ENCODE results near the gene MTMR1.

The MTMR1 gene

DNA sequence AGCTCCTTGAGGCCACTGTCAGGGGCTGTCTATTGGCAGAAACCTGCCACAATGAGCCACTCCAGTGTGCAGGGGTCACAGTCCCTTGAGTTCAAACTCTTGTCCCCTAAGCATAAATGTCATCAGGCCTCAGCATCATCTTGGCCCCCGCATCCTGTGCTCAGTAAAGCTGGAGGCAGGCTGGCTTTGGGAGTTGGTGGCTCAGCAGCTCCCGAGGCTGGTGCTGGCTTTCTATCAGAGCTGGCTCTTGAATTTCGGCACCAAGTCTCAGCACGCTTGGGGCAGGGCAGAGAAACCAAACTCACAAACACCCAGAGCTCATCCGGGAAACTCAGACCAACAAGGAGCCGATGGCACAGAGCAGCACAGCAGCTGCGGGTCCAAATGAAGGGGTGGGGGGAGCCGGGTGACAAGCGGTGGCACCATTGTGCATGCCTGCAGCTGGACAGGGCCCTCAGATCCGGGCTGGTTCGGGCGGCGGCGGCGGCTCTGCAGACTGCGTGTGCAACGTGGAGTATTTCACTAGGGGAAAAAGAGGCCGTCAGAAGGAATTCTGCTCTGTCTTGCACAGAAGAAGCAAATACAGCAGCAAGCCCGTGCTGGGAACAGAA lies 75.5 kb downstream of the MTMR1 start:
- Mint-ChIP-seq H3K4me1 (ENCODE audit: low read depth in 2 of 2) (peaks cover 3 to 4% of the 10 kb centered on the region in 2 donors), H3K36me3 (ENCODE audit: insufficient read depth) (peaks cover 12% of the 10 kb centered on the region), H3K4me3 (no peak overlapping the region), H3K27ac (no peak overlapping the region), H3K9me3 (no peaks in the 10 kb centered on the region), H3K27me3 (no peaks in the 10 kb centered on the region)
- no peak for DNase-seq
- no peak for ATAC-seq (replicated peaks)

DNA sequence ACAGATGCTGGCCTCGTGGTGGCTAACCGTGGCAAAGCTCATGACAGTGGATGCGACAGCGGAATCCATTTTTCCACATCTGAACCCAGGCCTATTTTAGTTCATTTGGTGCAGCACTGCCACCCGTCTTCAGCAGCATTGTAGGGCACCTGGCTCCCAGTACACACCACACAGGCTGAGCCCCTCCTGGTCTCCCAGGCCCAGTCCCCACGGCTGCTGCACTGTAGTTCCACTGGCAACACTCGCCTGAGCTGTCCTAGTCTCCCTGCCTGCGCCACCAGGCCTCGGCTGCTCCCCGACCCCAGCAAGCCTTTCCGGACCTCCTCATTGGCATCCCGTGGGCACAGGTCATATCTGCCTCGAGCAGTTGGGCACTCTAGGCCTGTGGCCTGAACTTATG lies 76.2 kb downstream of the MTMR1 start:
- H3K9me3 Mint-ChIP-seq = no peaks in the 10 kb centered on the region
- H3K27me3 Mint-ChIP-seq = no peaks in the 10 kb centered on the region
- peaks cover 3 to 4% of the 10 kb centered on the region in 2 donors for H3K4me1 Mint-ChIP-seq (ENCODE audit: low read depth in 2 of 2)
- H3K36me3 Mint-ChIP-seq (ENCODE audit: insufficient read depth) = peaks cover 12% of the 10 kb centered on the region
- no peak overlapping the region for H3K4me3 Mint-ChIP-seq
- DNase-seq (no peak), ATAC-seq (replicated peaks) (no peak)
- H3K27ac Mint-ChIP-seq = no peak overlapping the region

DNA sequence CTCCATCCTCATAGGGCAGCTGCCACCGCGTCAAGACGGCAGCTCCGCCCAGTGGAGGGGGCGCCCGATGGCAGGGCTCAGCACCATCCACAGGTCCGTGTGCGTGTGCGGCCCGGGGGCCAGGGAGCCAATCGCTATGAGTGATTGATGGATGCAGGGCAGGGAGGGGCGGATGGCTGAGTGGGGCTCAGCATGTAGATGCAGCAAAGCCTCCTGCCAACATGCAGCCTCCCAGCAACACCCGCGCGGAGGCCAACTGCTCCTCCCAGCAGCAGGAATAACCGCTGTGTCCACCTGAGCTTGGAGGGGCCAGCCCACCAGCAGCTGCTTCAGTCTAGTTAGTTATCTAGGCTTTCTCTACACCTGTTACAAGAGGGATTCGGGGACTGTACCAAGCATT lies 77.4 kb downstream of the MTMR1 start:
- Mint-ChIP-seq H3K27ac (no peak overlapping the region), H3K27me3 (no peaks in the 10 kb centered on the region), H3K4me3 (no peak overlapping the region), H3K9me3 (no peaks in the 10 kb centered on the region), H3K4me1 (ENCODE audit: low read depth in 2 of 2) (peaks cover 3 to 4% of the 10 kb centered on the region in 2 donors), H3K36me3 (ENCODE audit: insufficient read depth) (peaks cover 6% of the 10 kb centered on the region)
- DNase-seq (no peak), ATAC-seq (replicated peaks) (no peak)

DNA sequence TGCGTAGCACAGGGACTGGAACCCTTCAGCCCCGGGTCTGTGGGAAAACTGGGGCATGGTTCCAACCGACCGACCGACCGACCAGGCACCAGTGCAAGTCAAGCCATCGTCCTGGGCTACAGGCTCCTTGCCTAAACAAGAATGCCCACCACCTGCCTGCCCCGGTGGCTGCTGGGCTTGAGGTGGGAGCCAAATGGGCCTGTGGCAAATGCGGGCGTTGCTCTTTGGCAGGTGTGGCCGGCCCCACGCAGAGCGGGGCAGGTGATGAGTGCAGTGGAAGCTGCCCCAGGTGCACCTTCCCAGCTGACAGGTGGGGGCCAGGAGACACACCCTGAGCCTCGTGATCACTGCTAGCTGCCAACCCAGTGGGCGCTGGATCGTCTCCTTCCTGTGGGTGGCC lies 77.9 kb downstream of the MTMR1 start:
- H3K4me1 Mint-ChIP-seq (ENCODE audit: low read depth in 2 of 2) = peaks cover 3 to 4% of the 10 kb centered on the region in 2 donors
- H3K9me3 Mint-ChIP-seq = no peaks in the 10 kb centered on the region
- DNase-seq (no peak), ATAC-seq (replicated peaks) (no peak)
- H3K36me3 Mint-ChIP-seq (ENCODE audit: insufficient read depth) = peaks cover 5% of the 10 kb centered on the region
- no peaks in the 10 kb centered on the region for H3K27me3 Mint-ChIP-seq
- H3K27ac Mint-ChIP-seq = peak overlapping the region in 1 of 2 donors; percentile 67
- no peak overlapping the region for H3K4me3 Mint-ChIP-seq

DNA sequence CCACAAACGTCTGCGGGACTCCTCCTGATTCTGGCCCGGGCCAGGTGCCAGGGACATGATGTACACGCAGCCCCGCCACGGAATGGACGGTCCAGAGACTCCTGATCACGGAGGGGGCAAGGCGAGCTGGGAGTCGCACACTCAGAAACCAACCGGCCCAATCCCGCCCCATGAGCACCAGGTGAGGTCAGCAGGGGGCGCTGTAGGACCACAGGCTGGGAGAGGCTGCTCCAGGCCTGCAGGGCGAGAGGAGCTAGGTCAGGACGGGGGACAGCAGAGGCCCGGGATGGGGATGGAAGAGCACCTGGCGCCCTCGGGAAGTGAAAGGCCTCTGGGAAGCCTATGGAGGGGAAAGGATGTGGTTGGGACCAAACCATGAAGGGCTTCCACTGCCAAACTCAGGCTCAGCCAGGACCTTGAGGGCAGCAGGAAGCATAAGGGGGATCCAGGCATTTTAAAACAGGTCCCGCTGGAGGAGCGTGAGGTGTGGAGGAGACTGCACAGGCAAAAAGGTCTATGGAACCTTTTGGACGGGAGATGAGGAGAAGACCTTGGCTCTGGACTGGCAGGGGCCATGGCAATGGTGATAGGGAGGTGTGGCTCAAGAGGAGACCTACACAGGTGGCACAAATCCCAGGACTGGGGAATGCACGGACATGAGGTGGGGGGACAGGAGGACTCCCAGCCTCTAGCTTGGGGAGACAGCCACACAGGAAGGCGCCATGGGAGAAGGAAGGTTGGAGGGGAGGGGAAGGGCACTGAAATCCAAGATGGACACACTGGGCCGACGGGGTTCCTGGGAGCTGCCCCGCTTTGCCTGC lies 79.2 kb downstream of the MTMR1 start:
- DNase-seq (peak; percentile 63 to 69 (median 64)), ATAC-seq (replicated peaks) (peak; percentile 71)
- H3K9me3 Mint-ChIP-seq = no peaks in the 10 kb centered on the region
- no peak overlapping the region for H3K4me3 Mint-ChIP-seq
- H3K27ac Mint-ChIP-seq = peak overlapping the region in 1 of 2 donors; percentile 58
- no peaks in the 10 kb centered on the region for H3K27me3 Mint-ChIP-seq
- peaks cover 5% of the 10 kb centered on the region for H3K36me3 Mint-ChIP-seq (ENCODE audit: insufficient read depth)
- H3K4me1 Mint-ChIP-seq (ENCODE audit: low read depth in 2 of 2) = peaks cover 3 to 4% of the 10 kb centered on the region in 2 donors

DNA sequence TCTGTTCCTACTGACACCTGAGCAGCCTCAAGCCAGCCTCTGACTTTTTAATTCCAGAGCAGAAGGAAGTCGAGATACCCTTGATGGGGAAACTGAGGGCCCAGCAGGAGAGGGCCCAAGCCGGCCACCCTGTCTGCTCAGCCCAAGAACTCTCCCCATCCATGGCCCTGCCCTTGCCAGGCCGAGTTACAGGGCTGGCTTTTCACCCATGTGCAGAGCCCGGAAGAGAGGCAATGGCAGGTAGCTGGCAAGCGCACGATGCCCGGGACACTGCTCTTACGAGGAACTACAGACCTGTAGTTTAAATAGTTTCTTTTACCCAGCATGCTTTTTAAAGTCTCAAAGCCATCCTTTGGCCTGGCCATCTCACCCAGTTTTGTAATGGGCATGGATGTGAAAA lies 79.9 kb downstream of the MTMR1 start:
- Mint-ChIP-seq H3K9me3 (no peaks in the 10 kb centered on the region), H3K27me3 (no peaks in the 10 kb centered on the region), H3K27ac (no peak overlapping the region), H3K36me3 (ENCODE audit: insufficient read depth) (peaks cover 5% of the 10 kb centered on the region), H3K4me3 (no peak overlapping the region), H3K4me1 (ENCODE audit: low read depth in 2 of 2) (peaks cover 3 to 4% of the 10 kb centered on the region in 2 donors)
- ATAC-seq (replicated peaks) (no peak), DNase-seq (no peak)

DNA sequence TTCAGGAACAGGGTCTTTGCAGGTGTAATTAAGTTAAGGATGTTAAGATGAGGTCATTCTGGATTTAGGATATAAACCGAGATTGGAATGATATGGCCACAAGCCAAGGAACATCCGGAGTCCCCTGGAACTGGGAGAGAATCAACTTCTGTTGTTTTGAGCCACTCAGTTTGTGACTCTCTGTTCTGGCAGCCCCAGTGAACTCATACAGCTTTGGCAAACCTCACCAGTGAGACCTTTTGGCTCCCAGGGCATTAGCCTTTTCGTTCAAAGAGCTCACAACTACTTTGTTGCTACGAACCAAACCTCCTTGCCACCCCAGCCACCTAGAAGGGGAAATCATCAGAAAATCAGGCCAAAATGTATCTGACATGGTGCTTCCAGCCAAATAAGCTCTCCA lies 80.4 kb downstream of the MTMR1 start:
- Mint-ChIP-seq H3K27me3 (no peaks in the 10 kb centered on the region), H3K36me3 (ENCODE audit: insufficient read depth) (peaks cover 5% of the 10 kb centered on the region), H3K4me1 (ENCODE audit: low read depth in 2 of 2) (peaks cover 3 to 4% of the 10 kb centered on the region in 2 donors), H3K27ac (no peak overlapping the region), H3K9me3 (no peaks in the 10 kb centered on the region), H3K4me3 (no peak overlapping the region)
- no peak for ATAC-seq (replicated peaks)
- DNase-seq = no peak

DNA sequence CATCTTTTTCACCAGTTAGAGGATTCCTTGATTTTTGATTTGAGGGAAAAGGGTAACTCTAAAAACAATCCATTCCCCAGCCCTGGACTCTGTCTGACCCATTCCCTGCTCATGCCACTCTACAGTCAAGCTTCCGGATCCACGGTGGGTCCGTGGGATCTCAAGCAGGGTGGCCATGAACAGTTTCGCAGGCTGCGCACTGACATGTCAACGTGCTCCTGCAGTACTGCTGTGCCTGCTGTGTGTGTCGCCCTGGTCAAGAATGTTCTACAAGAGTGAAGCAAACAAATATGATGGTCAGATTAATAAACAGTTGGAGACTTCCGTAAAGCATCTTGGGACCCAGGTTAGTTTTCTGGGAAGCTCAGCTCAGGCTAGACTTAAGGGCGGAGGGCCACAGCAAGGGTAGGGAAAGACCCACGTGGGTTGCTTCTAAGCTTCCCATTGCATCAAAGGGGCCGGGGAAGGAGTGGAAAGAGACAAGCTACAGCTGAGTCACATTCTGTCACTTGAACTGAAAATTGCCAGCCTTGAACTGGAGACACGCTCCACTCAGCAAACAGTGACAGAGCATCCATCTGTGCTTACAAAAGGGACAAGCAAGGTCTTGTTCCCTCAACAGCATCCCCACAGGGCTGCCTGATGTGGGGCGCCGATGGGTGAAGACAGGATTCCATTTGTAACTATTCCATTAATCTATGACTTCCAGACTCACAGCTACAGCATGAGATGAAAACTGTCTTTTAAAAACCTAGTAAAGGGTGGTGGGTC lies 81.8 kb downstream of the MTMR1 start:
- peaks cover 2% of the 10 kb centered on the region for H3K36me3 Mint-ChIP-seq (ENCODE audit: insufficient read depth)
- H3K4me3 Mint-ChIP-seq = no peak overlapping the region
- ATAC-seq (replicated peaks) = no peak
- no peaks in the 10 kb centered on the region for H3K9me3 Mint-ChIP-seq
- H3K27me3 Mint-ChIP-seq = no peaks in the 10 kb centered on the region
- H3K27ac Mint-ChIP-seq = no peak overlapping the region
- peaks cover 3 to 4% of the 10 kb centered on the region in 2 donors for H3K4me1 Mint-ChIP-seq (ENCODE audit: low read depth in 2 of 2)
- no peak for DNase-seq

DNA sequence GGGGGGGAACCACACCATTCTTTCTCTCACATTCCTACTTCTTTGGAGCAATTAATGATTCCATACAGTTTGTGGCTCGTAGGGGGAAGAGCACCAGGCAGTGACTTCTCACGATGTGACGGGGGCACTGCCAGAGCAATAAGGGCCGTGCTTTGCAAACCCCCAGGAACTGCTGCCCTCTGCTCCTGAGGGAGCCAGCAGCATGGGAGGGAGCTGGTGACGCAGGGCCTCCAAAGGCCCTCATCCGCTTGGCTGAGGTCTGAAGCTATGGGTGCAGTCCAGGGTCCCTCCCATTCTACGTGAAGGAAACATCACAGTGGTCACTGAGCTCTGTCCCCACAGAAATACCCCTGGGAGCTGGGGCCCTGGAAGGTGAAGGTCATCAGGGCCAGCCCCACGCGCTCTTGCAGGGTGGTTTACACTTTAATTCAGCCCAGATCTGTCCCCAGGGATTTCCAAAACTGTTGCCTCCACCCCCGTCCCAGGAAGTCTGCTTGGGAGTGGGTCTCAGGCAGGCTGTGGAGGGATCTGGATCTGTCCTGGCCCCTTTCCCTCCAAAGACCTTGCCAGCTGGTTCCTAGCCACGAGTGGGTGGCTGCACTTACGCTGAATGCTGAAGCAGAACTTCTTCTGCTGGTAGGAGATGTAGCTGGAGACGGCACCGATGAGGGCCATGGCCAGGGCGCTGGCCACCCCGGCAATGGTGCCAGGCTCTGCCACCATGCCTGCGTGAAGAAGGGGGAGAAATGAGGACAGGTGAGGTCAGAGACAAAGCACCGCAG lies 82.6 kb downstream of the MTMR1 start:
- ATAC-seq (replicated peaks) (no peak), DNase-seq (no peak)
- Mint-ChIP-seq H3K36me3 (ENCODE audit: insufficient read depth) (no peaks in the 10 kb centered on the region), H3K27me3 (no peaks in the 10 kb centered on the region), H3K4me1 (ENCODE audit: low read depth in 2 of 2) (peaks cover 3 to 4% of the 10 kb centered on the region in 2 donors), H3K4me3 (no peak overlapping the region), H3K27ac (no peak overlapping the region), H3K9me3 (no peaks in the 10 kb centered on the region)

DNA sequence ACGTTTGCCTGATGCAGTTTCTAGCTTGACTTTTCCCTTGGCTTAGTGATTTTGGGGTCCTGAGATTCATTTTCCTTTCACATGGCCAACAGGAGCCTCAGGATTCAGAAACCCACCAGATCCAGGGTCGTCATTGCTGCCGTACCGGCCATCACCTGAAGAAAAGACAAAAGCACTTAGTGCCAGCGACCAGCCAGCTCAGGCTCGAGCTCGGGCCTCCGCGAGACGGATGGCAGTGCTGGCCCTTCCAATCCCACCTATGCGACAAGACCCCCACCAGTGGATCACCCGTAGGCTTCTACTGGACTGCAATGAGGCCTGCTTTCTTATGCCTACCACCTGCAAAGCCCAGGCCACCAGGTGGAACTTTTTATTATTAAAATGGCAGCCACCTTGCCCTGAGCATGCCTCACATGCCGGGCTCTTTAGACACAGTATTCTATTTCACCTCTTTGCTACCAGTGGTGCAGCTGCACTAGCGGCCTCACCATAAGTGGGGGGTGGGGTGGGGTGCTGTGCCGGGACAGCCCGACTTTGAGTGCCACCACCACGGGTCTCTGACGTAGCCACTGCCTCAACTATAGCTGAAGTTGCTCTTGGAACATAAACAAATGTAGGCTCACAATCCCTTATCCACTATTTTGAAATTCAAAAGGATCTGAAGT lies 84.3 kb downstream of the MTMR1 start:
- Mint-ChIP-seq H3K36me3 (ENCODE audit: insufficient read depth) (no peaks in the 10 kb centered on the region), H3K27me3 (no peaks in the 10 kb centered on the region), H3K9me3 (no peaks in the 10 kb centered on the region), H3K4me1 (ENCODE audit: low read depth in 2 of 2) (peaks cover 0 to under 1% of the 10 kb centered on the region in 2 donors), H3K27ac (peak overlapping the region in 1 of 2 donors; percentile 8), H3K4me3 (no peak overlapping the region)
- DNase-seq (no peak), ATAC-seq (replicated peaks) (no peak)

DNA sequence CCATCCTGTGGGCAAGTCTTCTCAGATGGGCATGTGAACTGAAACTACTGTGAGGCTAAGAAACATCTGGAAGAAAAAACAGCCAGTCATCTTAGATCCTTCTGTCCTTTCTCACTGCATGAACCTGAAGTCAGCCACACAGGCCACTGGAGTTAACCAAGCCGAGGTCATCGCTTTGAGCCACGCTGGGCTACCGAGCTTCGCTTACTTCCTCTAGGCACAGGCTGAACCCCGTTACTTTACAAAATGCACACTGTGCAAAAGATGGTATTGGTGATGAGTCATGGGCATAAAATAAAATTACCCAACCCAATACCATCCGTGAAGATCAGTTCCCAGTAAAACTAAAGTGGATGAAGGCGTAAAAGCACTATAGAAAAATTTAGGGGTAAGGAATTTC lies 86.2 kb downstream of the MTMR1 start:
- DNase-seq (no peak), ATAC-seq (replicated peaks) (no peak)
- Mint-ChIP-seq H3K27ac (no peak overlapping the region), H3K27me3 (no peaks in the 10 kb centered on the region), H3K36me3 (ENCODE audit: insufficient read depth) (no peaks in the 10 kb centered on the region), H3K9me3 (no peaks in the 10 kb centered on the region), H3K4me3 (no peak overlapping the region), H3K4me1 (ENCODE audit: low read depth in 2 of 2) (no peaks in the 10 kb centered on the region)

DNA sequence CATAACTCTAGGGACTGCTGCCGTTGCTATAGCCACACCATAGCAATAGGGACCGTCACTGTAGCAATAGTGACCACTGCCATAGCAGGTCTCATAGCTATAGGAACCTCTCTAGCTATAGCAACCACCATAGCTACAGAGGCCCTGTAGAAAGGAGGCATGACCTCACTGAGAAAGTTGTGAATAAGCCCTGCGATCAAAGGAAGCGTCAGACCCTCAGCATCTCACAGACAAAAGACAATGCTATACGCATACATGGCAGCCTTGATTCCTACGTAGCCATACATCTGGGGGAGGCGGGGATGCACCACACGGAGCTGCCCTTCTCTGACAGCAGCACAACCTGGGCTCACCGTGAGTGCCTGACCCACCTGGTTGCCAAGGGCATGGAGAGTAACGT lies 88.5 kb downstream of the MTMR1 start:
- no peak for ATAC-seq (replicated peaks)

DNA sequence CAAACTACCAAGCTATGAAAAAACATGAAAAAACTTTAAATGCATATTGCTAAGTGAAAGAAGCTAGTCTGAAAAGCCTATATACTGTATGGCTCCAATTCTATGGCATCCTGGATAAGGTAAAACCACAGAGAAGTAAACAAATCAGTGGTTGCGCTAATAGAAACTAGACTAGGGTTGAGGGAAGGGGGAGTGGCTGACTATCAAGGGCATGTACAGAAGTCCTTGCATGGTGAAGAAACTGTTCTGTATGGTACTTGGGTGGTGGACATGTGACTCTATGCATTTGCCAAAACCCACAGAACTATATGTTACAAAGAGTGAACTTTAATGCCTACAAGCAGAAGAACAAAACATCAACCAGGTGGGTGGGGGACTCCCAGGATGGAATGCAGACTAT lies 96.8 kb downstream of the MTMR1 start:
- H3K4me1 Mint-ChIP-seq (ENCODE audit: low read depth in 2 of 2) = no peaks in the 10 kb centered on the region
- ATAC-seq (replicated peaks) = no peak
- H3K4me3 Mint-ChIP-seq = no peak overlapping the region
- no peak for DNase-seq
- H3K27ac Mint-ChIP-seq = peak overlapping the region in 1 of 2 donors; percentile 83
- H3K36me3 Mint-ChIP-seq (ENCODE audit: insufficient read depth) = peaks cover 4% of the 10 kb centered on the region
- H3K27me3 Mint-ChIP-seq = no peaks in the 10 kb centered on the region
- no peaks in the 10 kb centered on the region for H3K9me3 Mint-ChIP-seq

More for the DNA sequence above, 88.5 kb downstream of the MTMR1 start:
- H3K4me1 Mint-ChIP-seq (ENCODE audit: low read depth in 2 of 2) = no peaks in the 10 kb centered on the region
- H3K36me3 Mint-ChIP-seq (ENCODE audit: insufficient read depth) = no peaks in the 10 kb centered on the region
- H3K27me3 Mint-ChIP-seq = no peaks in the 10 kb centered on the region
- H3K9me3 Mint-ChIP-seq = no peaks in the 10 kb centered on the region
- no peak overlapping the region for H3K27ac Mint-ChIP-seq
- H3K4me3 Mint-ChIP-seq = no peak overlapping the region
- no peak for DNase-seq
